ENCODE measurements around the gene KCNA10.

Gene KCNA10

GRCh38 chr1:110519125-110519810 lies at the start of gene KCNA10:
Gene KCNA10 (minus strand): TSS chr1:110519175. CDS start chr1:110518787, 388 bp downstream.
- no peaks in the 10 kb centered on the region for H3K36me3 Mint-ChIP-seq
- peaks cover 2% of the 10 kb centered on the region for H3K9me3 Mint-ChIP-seq
- DNase-seq (ENCODE audit: low spot score in 2 of 2) (no peak), ATAC-seq (ENCODE audit: low read depth) (no peak)
- no peak within 1 kb of the TSS for H3K27ac Mint-ChIP-seq
- no peaks in the 10 kb centered on the region for H3K4me1 Mint-ChIP-seq
- H3K4me3 Mint-ChIP-seq = no peak within 1 kb of the TSS
- H3K27me3 Mint-ChIP-seq = peaks cover 20% of the 10 kb centered on the region

DNA sequence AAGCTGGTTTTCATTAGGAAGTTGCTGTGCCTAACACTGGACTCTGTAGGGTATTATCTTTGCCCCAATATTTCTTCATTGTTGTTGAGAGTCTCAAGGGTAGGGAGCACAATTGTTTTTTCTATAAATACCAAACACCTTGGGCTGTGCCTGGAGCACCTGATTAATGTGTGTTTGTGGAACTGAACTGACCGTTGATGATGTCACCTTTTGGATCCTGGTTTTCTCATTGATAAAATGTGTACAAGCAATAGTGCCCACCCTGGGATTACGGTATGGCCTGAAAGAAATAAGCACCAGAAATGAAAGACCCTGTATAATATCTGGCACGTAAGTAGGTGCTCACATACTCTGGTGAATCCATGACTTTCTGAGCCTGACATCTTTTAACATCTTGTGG lies 47.9 kb upstream of the KCNA10 start:
- no peak overlapping the region for H3K4me3 Mint-ChIP-seq
- DNase-seq (ENCODE audit: low spot score in 2 of 2) = no peak
- H3K27ac Mint-ChIP-seq = no peak overlapping the region
- peaks cover 22% of the 10 kb centered on the region for H3K27me3 Mint-ChIP-seq
- ATAC-seq (ENCODE audit: low read depth) = no peak
- H3K4me1 Mint-ChIP-seq = no peaks in the 10 kb centered on the region
- H3K36me3 Mint-ChIP-seq = no peaks in the 10 kb centered on the region
- H3K9me3 Mint-ChIP-seq = no peaks in the 10 kb centered on the region

DNA sequence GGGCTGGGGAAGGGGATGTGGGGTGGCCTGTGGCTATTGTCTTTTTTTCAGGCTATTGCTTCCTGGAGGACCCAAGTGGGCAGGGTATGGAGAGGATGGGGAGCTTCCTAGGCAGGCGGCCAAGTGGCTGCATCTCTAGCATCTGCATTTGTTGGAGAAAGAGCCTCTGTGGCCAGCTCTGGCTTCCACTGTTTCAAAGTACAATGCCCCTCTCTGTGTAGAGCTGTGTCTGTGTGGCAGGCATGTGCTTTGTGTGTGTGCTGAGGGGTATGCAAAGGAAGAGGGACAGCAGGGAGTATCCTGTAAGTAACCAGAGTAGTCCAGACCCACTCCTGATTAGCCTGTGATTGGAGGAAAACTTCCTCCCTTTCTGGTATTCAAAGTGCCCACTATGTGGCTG lies 46.6 kb upstream of the KCNA10 start:
- no peak for DNase-seq (ENCODE audit: low spot score in 2 of 2)
- Mint-ChIP-seq H3K9me3 (no peaks in the 10 kb centered on the region), H3K4me1 (no peaks in the 10 kb centered on the region), H3K27me3 (peaks cover 16% of the 10 kb centered on the region), H3K27ac (no peak overlapping the region), H3K36me3 (no peaks in the 10 kb centered on the region), H3K4me3 (no peak overlapping the region)
- ATAC-seq (ENCODE audit: low read depth) = no peak

- Mint-ChIP-seq H3K9me3 (no peaks in the 10 kb centered on the region), H3K27me3 (peaks cover 15% of the 10 kb centered on the region), H3K4me1 (no peaks in the 10 kb centered on the region), H3K27ac (no peak overlapping the region), H3K36me3 (no peaks in the 10 kb centered on the region), H3K4me3 (no peak overlapping the region)
- no peak for DNase-seq (ENCODE audit: low spot score in 2 of 2)
- ATAC-seq (ENCODE audit: low read depth) = no peak
Measured at GRCh38 chr1:110563089-110563488, 44.1 kb upstream of the KCNA10 start.

DNA sequence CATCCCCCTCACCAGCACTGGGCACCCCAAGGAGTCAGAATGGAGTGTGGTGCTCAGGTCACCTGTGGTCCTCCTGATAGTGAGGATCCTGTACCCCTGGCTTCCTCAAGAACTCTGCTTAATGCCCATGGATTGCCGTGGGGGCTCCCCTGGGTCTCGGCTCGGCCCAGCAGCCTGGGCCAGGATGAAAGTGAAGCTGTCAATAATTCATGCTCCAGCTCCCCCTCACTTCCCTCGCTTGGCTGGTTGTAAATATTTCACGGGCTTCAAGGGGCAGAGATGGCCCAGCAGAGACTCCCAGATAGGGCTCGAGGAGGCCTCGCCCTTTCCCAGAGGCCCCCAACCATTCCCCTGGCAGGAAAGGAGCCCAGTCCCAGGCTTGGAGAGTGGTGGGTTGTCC lies 42.6 kb upstream of the KCNA10 start:
- no peaks in the 10 kb centered on the region for H3K9me3 Mint-ChIP-seq
- peaks cover 16% of the 10 kb centered on the region for H3K27me3 Mint-ChIP-seq
- DNase-seq (ENCODE audit: low spot score in 2 of 2) (no peak), ATAC-seq (ENCODE audit: low read depth) (no peak)
- no peak overlapping the region for H3K4me3 Mint-ChIP-seq
- no peaks in the 10 kb centered on the region for H3K4me1 Mint-ChIP-seq
- H3K36me3 Mint-ChIP-seq = no peaks in the 10 kb centered on the region
- no peak overlapping the region for H3K27ac Mint-ChIP-seq

- Mint-ChIP-seq H3K4me3 (no peak overlapping the region), H3K9me3 (no peaks in the 10 kb centered on the region), H3K36me3 (no peaks in the 10 kb centered on the region), H3K4me1 (no peaks in the 10 kb centered on the region), H3K27me3 (peaks cover 11% of the 10 kb centered on the region), H3K27ac (no peak overlapping the region)
- ATAC-seq (ENCODE audit: low read depth) (no peak), DNase-seq (ENCODE audit: low spot score in 2 of 2) (no peak)
Measured at GRCh38 chr1:110559157-110559556, 40.2 kb upstream of the KCNA10 start.

- Mint-ChIP-seq H3K4me3 (no peak overlapping the region), H3K9me3 (no peaks in the 10 kb centered on the region), H3K36me3 (no peaks in the 10 kb centered on the region), H3K4me1 (no peaks in the 10 kb centered on the region), H3K27me3 (peaks cover 15% of the 10 kb centered on the region), H3K27ac (no peak overlapping the region)
- ATAC-seq (ENCODE audit: low read depth) (no peak), DNase-seq (ENCODE audit: low spot score in 2 of 2) (no peak)
Measured at GRCh38 chr1:110557481-110557880, 38.5 kb upstream of the KCNA10 start.

DNA sequence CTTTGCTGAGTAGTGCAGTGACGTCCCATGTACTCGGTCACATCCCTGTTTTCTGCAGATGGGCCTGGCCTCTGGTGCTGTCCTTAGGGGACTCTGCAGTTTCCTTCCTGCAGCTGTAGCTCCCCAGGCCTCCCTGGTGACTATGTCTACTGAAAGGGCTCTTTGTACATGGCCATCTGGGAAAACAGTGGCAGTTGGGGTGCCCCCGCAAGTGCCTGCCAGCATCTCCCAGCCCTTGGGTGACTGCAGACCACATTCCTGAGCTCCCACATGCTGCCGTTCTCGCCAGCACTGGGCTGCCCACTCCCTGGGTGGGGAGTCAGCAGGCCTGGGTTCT lies 37.5 kb upstream of the KCNA10 start:
- ATAC-seq (ENCODE audit: low read depth) = no peak
- Mint-ChIP-seq H3K27me3 (peaks cover 15% of the 10 kb centered on the region), H3K4me3 (no peak overlapping the region), H3K27ac (no peak overlapping the region), H3K4me1 (no peaks in the 10 kb centered on the region), H3K9me3 (no peaks in the 10 kb centered on the region), H3K36me3 (no peaks in the 10 kb centered on the region)
- DNase-seq (ENCODE audit: low spot score in 2 of 2) = no peak

DNA sequence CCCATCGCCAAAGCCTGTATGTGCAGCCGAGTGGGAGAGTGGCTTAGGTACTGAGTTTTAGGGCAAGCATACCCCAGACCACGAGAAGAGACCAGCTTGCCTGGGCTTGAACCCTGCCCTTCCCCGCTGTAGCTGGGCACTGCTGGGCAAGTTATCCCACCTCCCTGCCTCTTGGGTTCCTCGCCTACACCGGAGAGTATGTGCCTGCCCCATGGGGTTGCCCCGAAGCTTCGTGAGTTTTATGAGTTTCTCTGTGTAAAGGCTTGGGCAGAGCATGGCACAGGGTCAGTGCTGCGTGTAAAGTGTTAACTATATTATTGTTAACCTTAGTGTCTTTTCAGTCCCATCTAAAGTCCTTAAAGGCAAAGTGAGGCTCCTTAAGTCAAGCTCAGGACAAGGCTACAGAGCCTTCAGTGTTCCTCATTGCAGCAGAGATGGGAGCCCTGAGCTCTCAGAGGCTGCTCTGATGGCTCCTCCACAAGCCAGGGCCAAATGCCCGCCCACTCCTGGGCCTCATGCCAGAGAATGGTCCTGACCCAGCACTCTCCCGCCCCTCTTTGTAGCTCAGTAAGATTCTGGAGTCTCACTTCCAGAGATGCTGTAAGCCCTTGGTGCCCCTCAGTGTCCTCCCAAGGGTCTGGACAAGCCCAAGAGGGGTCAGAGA lies 37.0 kb upstream of the KCNA10 start:
- no peaks in the 10 kb centered on the region for H3K9me3 Mint-ChIP-seq
- H3K27ac Mint-ChIP-seq = no peak overlapping the region
- ATAC-seq (ENCODE audit: low read depth) (no peak), DNase-seq (ENCODE audit: low spot score in 2 of 2) (no peak)
- no peaks in the 10 kb centered on the region for H3K36me3 Mint-ChIP-seq
- no peaks in the 10 kb centered on the region for H3K4me1 Mint-ChIP-seq
- peaks cover 17% of the 10 kb centered on the region for H3K27me3 Mint-ChIP-seq
- peak overlapping the region; percentile 18 for H3K4me3 Mint-ChIP-seq

DNA sequence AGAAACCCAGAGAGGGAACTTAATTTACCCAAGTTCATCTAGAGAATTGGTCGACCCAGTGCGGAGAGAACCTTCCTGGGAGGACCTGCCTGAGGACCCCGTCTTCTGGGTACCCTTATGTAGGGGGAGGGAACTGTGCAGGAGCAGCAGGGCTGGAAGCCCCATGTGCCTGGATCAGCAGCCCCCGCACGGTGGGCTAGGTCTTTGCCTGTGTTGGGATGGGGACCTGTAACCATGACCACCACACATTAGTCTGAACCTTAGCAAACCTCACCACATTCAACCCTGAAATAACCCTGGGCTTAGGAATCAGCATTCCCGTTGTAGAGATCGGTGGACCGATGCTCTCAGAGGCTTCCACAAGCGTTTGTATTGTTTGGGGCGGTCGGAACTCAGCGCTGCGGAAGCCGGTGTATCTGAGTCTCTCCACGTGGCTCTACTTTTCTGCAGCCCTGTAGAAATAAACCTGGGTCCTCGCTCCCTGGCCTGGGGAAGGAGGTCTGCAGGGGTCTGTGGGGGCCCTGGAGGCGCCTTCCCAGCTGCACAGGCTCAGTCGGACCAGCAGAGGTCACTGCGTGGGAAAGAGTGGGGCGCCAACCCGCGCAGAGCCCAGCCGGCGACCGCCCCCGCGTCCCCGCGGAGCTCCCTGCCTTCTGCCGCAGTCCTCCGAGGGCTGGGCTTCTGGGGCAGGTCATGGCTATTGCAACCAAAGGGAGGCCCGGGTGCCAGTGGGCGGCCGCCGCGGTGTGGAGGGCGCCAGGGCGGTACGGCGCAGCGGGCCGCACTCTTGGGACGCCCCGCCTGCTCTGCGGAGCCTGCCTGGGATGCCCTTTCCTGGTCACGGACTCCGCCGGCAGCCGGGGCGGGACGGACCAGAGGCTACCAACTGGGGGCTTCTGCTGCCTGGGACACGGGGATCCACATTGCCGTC lies 36.2 kb upstream of the KCNA10 start:
- DNase-seq (ENCODE audit: low spot score in 2 of 2) (peak; percentile 50 to 60), ATAC-seq (ENCODE audit: low read depth) (peak; percentile 91)
- Mint-ChIP-seq H3K27me3 (peaks cover 21% of the 10 kb centered on the region), H3K27ac (no peak overlapping the region), H3K9me3 (no peaks in the 10 kb centered on the region), H3K4me1 (no peaks in the 10 kb centered on the region), H3K36me3 (no peaks in the 10 kb centered on the region), H3K4me3 (peak overlapping the region; percentile 18)

GRCh38 chr1:110551278-110551809 lies 32.4 kb upstream of the KCNA10 start:
- H3K4me1 Mint-ChIP-seq = no peaks in the 10 kb centered on the region
- DNase-seq (ENCODE audit: low spot score in 2 of 2) = no peak
- H3K27me3 Mint-ChIP-seq = peaks cover 16% of the 10 kb centered on the region
- no peak overlapping the region for H3K4me3 Mint-ChIP-seq
- no peak overlapping the region for H3K27ac Mint-ChIP-seq
- no peaks in the 10 kb centered on the region for H3K9me3 Mint-ChIP-seq
- no peaks in the 10 kb centered on the region for H3K36me3 Mint-ChIP-seq
- no peak for ATAC-seq (ENCODE audit: low read depth)

DNA sequence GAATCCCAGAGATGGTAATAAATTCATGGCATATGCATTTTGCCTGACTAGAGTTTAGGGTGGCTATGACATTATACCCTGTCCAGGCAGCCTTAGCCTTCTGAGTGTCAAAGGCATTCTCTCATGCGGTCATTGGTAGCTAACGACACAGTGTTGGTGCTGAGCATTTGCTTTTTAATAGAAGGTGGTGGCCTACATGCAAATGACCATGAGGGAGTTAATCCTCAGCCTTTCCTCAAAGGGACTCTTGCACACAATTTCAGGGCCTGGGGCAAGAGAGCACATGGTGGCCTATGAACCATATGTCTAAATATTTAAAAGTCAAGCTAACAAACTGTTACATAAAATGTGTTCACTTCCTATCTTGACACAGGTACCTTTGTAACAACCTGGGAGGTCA lies 30.9 kb upstream of the KCNA10 start:
- ATAC-seq (ENCODE audit: low read depth) = no peak
- no peak for DNase-seq (ENCODE audit: low spot score in 2 of 2)
- Mint-ChIP-seq H3K4me1 (no peaks in the 10 kb centered on the region), H3K27ac (no peak overlapping the region), H3K9me3 (no peaks in the 10 kb centered on the region), H3K4me3 (no peak overlapping the region), H3K36me3 (no peaks in the 10 kb centered on the region), H3K27me3 (peaks cover 19% of the 10 kb centered on the region)

GRCh38 chr1:110548381-110548780 lies 29.4 kb upstream of the KCNA10 start:
- H3K27ac Mint-ChIP-seq = no peak overlapping the region
- no peaks in the 10 kb centered on the region for H3K4me1 Mint-ChIP-seq
- no peaks in the 10 kb centered on the region for H3K9me3 Mint-ChIP-seq
- DNase-seq (ENCODE audit: low spot score in 2 of 2) = no peak
- peaks cover 19% of the 10 kb centered on the region for H3K27me3 Mint-ChIP-seq
- no peaks in the 10 kb centered on the region for H3K36me3 Mint-ChIP-seq
- no peak overlapping the region for H3K4me3 Mint-ChIP-seq
- no peak for ATAC-seq (ENCODE audit: low read depth)

DNA sequence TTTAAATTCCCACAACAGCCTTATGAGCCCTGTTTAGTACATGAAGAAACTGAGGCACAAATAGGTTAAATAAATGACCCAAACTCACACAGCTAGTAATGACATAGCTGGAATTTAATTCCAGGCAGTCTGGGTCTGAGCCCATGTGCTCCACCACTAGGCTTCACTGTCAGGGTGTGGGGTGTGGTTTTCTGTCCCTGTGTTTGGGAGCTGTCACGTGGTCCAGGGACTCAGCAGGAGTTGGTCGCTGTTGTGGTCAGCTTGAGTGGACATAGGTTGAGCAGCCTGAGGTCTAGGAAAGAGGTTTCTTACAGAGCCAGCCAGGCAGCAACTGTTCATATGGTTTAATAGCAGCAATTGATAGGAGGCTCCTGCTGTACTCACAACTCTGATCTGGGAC lies 28.0 kb upstream of the KCNA10 start:
- DNase-seq (ENCODE audit: low spot score in 2 of 2) = no peak
- no peak overlapping the region for H3K27ac Mint-ChIP-seq
- peaks cover 13% of the 10 kb centered on the region for H3K27me3 Mint-ChIP-seq
- H3K4me3 Mint-ChIP-seq = no peak overlapping the region
- ATAC-seq (ENCODE audit: low read depth) = no peak
- no peaks in the 10 kb centered on the region for H3K4me1 Mint-ChIP-seq
- no peaks in the 10 kb centered on the region for H3K36me3 Mint-ChIP-seq
- H3K9me3 Mint-ChIP-seq = no peaks in the 10 kb centered on the region
